A204.1 (cell line): ENCODE measurements around the gene ATG7.
A peak's percentile ranks its signal among the peaks of the same experiment; 100 is the strongest.
"Not testable (repeated sequence)": the region's sequence is repeated elsewhere in the genome, so short reads cannot be mapped to it uniquely, and the experiment has no call there.

ENCODE experiments used
- FAIRE-seq: peaks from 2 replicates; lab custom pipeline; 2012; peaks lifted over from hg19 to GRCh38; lab: Jason Lieb, UNC

ATG7 gene

GRCh38 chr3:11297126-11297525, 24.9 kb downstream of the ATG7 start:
- FAIRE-seq = no peak

- no peak for FAIRE-seq
These were observed 28.8 kb downstream of the ATG7 start for GRCh38 chr3:11300970-11301369.

- no peak for FAIRE-seq
These were observed 30.2 kb downstream of the ATG7 start for GRCh38 chr3:11302444-11302843.

GRCh38 chr3:11304175-11304574, 32.0 kb downstream of the ATG7 start:
- no peak for FAIRE-seq

GRCh38 chr3:11305509-11305908, 33.3 kb downstream of the ATG7 start:
- no peak for FAIRE-seq

GRCh38 chr3:11306817-11307589, 34.8 kb downstream of the ATG7 start:
- no peak for FAIRE-seq

GRCh38 chr3:11307830-11308432, 35.7 kb downstream of the ATG7 start:
- no peak for FAIRE-seq

- FAIRE-seq = no peak
These were observed 38.1 kb downstream of the ATG7 start for GRCh38 chr3:11310258-11310657.

GRCh38 chr3:11312166-11312565, 40.0 kb downstream of the ATG7 start:
- no peak for FAIRE-seq

- no peak for FAIRE-seq
These were observed 45.1 kb downstream of the ATG7 start for GRCh38 chr3:11317300-11317699.

- FAIRE-seq = no peak
These were observed 50.7 kb downstream of the ATG7 start for GRCh38 chr3:11322931-11323330.

- no peak for FAIRE-seq
These were observed 51.6 kb downstream of the ATG7 start for GRCh38 chr3:11323813-11324212.

GRCh38 chr3:11327619-11328018, 55.4 kb downstream of the ATG7 start:
- no peak for FAIRE-seq

- FAIRE-seq = no peak
These were observed 56.2 kb downstream of the ATG7 start for GRCh38 chr3:11328196-11328945.

- no peak for FAIRE-seq
These were observed 57.6 kb downstream of the ATG7 start for GRCh38 chr3:11329777-11330176.

GRCh38 chr3:11331101-11331500, 58.9 kb downstream of the ATG7 start:
- no peak for FAIRE-seq

GRCh38 chr3:11335056-11335608, 62.9 kb downstream of the ATG7 start:
- peak; percentile 88 for FAIRE-seq

GRCh38 chr3:11339541-11339940, 67.3 kb downstream of the ATG7 start:
- no peak for FAIRE-seq

- FAIRE-seq = no peak
These were observed 74.2 kb downstream of the ATG7 start for GRCh38 chr3:11346416-11346815.

- FAIRE-seq = not testable (repeated sequence)
These were observed 76.7 kb downstream of the ATG7 start for GRCh38 chr3:11348877-11349276.

- FAIRE-seq = no peak
These were observed 77.2 kb downstream of the ATG7 start for GRCh38 chr3:11349446-11349845.

GRCh38 chr3:11350374-11350773, 78.2 kb downstream of the ATG7 start:
- no peak for FAIRE-seq

- FAIRE-seq = no peak
These were observed 79.3 kb downstream of the ATG7 start for GRCh38 chr3:11351451-11351850.
